Measurements from ENCODE around the gene TAB3.
A peak's percentile ranks its signal among the peaks of the same experiment; 100 is the strongest.

The TAB3 gene

GRCh38 chrX:30885136-30885535 lies 3.9 kb downstream of the TAB3 start:
- DNase-seq, result no peak

DNA sequence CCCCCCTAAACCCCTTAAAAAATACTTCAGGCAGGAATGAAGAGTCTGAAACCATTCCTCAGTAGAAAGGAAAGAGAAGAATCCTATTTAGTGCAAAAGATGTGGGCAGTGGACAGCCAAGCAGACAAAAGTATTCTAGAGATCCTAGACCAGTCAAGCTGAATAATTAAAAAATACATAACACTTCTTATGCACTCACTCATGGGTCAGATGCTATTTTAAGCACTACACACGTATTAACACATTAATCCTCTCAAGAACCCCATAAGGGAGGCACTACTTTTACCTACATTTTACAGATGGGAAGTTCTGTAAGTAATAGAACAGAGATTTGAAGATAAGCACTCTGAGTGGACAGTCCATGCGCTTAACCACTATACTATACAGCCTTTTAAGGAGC lies 5.9 kb downstream of the TAB3 start:
- no peak for DNase-seq

GRCh38 chrX:30881797-30882196 lies 7.3 kb downstream of the TAB3 start:
- no peak for DNase-seq

DNA sequence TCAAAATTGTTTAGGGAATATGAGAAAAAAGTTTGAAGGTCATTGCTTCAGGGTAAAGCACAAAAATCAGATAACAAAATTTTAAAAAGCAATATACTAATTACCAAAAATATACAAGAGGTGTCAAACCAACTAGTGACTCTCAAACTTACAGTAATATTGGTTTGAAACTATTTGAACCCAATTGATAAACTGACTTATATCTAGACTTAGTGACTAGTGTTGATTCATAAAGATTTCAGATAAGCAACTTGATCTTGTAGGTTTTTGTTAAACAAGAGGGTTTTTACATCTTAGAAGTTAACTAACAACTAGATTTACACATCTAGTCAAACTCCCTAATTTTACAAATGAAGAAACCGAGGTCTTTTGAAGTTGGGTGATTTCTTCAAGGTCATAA lies 7.7 kb downstream of the TAB3 start:
- no peak for DNase-seq

GRCh38 chrX:30880058-30880457 lies 9.0 kb downstream of the TAB3 start:
- DNase-seq, result no peak

DNA sequence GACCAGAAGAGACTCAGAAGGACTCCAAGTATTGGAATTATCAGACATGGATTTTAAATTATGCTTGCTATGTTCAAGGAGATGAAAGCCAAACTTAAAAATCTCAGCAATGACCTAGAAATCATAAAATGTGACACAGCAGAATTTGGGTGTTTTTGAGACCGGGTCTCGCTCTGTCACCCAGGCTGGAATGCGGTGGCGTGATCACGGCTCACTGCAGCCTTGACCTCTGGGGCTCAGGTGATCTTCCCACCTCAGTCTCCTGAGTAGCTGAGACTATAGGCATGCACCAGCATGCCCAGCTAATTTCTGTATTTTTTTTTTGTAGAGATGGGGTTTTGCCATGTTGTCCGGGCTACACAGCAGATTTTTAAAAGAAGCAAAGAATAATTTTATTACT lies 12.7 kb downstream of the TAB3 start:
- DNase-seq, result no peak

DNA sequence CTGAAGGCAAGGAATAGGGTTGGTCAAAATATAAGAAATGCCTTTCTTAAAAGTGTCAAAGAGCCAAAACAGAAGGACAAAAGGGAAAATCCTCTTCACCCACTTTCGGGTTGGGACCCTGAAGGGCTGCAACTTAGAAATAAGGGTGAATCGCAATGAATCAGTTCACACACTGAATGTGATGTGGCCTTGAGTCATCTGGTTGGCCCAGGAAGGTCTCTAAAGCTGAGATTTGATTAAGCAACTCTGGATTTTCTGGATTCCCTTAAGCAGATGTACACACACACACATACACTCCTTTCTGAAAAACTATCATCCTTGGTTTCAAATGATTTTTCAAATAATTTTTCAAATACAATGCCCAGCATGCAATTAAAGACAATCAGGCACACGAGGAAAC lies 13.1 kb downstream of the TAB3 start:
- DNase-seq, result no peak

DNA sequence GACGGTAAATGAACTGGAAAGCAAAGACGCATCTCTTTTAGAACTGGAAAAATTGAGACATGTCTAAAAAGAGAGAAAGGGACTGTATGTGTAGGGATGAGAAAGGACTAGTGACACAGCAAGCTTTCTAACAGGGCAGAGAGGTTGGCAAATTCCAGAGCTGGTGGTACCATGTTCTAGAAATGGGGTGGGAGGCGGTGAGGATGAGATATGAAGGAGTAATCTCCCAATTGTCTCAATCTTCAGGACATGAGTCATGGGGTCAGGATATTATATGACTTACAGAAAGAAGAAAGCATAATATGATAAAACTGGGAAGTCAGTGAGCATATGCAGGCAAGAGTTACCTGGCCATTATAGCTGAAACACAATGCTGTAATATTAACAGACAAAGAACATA lies 14.2 kb downstream of the TAB3 start:
- DNase-seq, result no peak

DNA sequence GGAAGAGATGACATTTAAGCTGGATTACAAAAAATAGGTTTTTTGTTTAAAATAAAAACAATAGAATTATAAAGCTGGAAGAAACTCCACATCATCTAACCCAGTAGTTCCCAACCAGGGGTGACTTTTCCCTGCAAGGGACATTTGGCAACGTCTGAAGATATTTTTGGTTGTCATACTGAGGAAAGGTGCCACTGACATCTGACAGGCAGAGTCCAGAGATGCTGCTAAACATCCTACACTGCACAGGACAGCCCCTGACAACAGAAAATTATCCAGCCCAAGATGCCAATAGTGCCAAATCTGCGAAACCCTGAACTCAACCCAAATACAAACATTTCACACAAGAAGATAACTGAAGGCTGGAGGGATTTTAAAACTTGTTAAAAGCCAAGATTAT lies 18.5 kb downstream of the TAB3 start:
- no peak for DNase-seq

DNA sequence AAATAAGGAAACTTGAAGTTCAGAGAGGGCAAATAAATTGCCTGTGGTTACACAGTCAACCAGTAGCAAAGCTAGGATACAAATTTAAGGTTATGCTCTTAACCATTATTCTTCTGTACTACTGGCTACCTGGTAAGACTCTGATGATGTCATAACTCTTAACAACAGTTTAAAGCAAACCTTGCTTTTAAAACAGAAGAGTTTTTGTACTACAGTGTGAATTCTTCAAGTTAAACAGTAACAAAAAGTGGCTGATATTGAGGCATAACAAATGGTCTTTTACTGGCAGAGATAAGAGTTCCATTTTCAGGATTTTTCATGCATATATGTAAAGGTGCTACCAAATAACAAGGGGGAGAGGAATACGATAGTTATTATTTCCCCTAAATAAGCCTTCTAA lies 23.4 kb downstream of the TAB3 start:
- no peak for DNase-seq

GRCh38 chrX:30865015-30865414 lies 24.0 kb downstream of the TAB3 start:
- no peak for DNase-seq

DNA sequence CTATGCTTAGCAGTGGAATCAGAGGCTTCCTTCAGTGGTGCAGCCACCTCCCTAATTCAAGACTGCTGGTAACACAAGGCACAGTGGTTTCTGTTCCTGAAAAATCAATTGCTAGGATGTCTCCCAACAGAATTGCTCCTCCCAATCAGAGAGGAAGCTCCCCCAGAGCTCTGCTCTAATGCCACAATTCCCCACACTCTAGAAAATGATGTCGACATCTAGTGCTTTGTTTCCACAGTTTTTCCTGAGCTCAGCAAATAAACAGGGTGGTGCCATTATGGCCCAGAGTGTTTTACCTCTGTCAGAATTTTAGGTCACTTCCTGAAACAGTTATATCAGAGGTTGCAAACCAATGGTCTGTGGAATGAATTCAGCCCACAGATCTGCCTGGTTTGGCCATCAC lies 24.7 kb downstream of the TAB3 start:
- no peak for DNase-seq

- DNase-seq, result no peak
Measured at GRCh38 chrX:30863974-30864373, 25.1 kb downstream of the TAB3 start.

DNA sequence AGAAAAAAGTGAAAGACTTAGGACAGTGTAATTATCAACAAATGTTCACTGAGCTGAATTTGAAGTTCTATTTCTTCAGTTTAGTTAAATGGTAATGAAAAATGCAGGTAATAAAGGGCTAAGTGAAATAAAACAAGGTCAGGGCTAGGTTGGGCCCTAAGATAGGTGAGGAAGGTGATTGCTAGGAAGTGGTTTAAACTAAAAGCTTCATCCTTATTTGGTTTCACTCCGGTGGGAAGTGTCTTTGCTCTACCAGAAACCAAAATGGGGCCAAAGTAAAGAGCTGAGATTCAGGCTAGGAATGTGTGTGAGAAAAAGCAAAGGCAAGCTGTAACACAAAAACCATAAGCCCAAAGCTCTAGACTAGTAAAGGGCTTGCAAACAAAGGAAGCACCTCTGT lies 31.0 kb downstream of the TAB3 start:
- DNase-seq, result no peak

DNA sequence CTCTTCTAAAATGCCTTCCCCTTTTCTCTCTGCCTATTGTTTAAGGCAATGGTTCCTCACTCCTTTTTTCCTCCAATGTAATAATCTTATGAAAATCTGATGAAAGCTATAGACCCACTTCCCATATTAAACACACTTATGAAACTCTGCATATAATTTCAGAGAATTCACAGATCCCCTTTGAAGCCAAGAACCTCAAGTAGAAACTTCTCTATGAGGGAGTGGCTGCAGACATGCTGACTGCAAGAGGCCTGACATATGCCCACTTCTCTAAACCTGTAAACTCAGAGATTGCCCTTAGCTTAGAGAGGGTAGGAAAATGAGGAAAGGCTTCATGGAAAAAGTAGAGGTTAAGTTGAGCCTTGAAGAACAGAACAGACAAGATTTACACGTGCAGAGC lies 37.6 kb downstream of the TAB3 start:
- no peak for DNase-seq

DNA sequence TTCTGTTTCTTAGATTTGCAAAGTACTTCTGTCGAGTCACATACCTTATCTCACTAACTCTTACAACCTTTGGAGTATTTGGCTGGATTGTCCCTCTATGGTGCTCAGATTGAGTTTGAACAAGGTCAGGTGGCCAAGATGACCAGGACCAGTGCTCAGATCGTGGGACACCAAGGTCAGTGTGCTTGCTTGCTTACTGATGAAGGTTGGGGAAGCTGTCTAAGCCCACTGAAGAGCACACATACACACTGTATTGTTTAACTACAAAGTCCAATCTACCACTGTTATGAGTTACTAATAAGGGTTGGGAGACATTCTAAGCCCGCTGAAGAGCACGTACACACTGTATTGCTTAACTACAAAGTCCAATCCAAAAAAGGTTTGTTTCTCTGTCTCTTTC lies 53.7 kb downstream of the TAB3 start:
- DNase-seq, result no peak

DNA sequence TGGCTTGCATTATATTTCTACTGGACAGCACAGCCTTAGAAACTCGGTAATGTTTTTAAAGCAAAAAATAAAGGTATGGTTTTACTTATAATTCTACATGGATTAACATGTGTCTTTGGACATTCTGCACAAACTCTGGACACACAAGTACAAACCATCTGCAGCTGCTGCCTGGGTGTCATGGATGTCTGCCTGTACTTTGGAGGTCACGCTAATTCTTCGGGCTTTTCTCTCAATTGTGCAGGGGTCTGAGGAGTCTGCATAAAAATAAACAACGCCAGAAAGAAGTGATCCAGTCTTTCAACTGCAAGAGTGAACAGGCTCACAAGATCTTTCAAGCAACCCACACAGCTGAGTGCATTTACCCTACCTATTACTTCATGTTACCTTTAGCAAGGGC lies 55.2 kb downstream of the TAB3 start:
- no peak for DNase-seq

GRCh38 chrX:30831082-30831481 lies 58.0 kb downstream of the TAB3 start:
- DNase-seq, result peak; percentile 9

DNA sequence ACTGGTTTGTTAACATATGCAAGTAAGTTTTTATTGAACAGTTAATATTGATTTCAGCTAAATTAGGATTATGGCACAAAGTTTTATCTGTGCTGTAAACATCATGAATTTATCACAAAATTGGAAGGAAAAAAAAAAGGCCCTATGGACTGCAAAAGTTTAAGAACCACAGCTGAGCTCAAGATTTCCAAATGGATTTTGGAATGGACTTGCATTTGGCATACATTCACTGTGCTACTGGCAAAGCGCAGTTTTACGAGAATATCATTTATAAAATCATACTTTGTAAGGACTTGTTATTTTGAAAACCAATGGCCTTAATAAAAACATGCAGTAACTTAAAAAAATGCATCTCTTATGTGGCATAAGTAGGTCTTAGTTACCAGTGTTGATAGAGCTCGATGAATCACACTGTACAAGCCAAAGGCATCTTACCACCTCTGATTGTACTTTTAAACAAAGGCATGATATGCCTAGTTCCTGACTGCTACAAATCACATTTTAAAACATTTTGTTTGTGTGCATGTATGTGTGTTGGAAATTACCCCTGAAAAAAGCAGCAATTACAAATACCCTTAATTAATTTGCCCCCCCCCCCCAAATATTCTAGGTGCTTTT lies 58.6 kb downstream of the TAB3 start:
- no peak for DNase-seq

GRCh38 chrX:30824275-30824674 lies 64.8 kb downstream of the TAB3 start:
- DNase-seq, result no peak

- DNase-seq, result no peak
Measured at GRCh38 chrX:30822764-30823163, 66.3 kb downstream of the TAB3 start.

- DNase-seq, result no peak
Measured at GRCh38 chrX:30822068-30822681, 66.9 kb downstream of the TAB3 start.

DNA sequence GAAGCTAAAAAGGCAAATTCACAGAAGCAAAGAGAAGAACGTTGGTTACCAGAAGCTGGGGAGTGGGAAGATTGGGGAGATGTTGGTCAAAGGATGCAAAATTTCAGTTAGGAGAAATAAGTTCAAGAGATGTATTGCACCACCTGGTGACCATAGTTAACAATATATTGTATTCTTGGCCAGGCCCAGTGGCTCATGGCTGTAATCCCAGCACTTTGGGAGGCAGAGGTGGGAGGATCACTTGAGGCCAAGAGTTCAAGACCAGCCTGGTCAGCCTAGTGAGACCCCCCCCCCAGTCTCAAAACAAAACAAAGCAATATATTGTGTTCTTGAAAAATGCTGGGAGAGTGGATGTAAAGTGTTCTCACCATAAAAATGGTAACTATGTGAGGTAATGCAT lies 67.9 kb downstream of the TAB3 start:
- DNase-seq, result no peak

- no peak for DNase-seq
Measured at GRCh38 chrX:30819080-30819479, 70.0 kb downstream of the TAB3 start.

DNA sequence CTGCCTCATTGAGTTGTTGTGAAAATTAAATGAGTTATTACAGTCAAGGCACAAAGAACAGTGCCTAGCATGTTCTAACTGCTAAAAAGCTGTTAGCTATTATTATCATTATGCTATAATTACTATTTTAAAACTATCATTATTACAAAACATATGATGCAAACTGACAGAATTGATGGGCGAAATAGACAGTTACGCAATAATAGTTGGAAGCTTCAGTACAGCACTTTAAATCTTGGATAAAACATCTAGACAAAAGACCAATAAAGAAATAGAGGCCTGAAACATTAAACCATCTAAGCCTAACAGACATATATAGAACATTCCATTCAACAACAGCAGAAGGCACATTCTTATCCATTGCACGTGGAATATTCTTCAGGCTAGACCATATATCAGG lies 73.0 kb downstream of the TAB3 start:
- DNase-seq, result no peak
